A549 (cell line): ENCODE data around the gene ROBO1. TPM values are rescaled to one million over a fixed set of nuclear protein-coding genes. Genes with fewer than 3 reads are reported as not detected.

Experiments used
- ATAC-seq, 2 experiments: fragments of 200-7000 bp in 1 of 2; fragments of >200 bp in 1 of 2; cut with Nextera tagmentation in 1 of 2; cut with Tn5 transposase in 1 of 2; 3 replicates each; pipeline versions ENCODE4 v1.8.0 to v1.9.1; 2018 to 2020; ENCODE audit warnings: mild to moderate bottlenecking in 1 of 2, moderate library complexity in 1 of 2
- CTCF ChIA-PET: fragments of 300-600 bp; sonication (Branson Sonifier 250); formaldehyde crosslinking; extraction: SDS; loops from one replicate; lab custom pipeline; 2021; ENCODE audit warnings: antibody characterized with exemption, inconsistent platforms; lab: Yijun Ruan, JAX
- POLR2A ChIA-PET: fragments of 350-600 bp; formaldehyde crosslinking; extraction: SDS; loops from one replicate; lab custom pipeline; 2021; ENCODE audit warnings: antibody characterized with exemption, inconsistent platforms; lab: Yijun Ruan, JAX
- DNase-seq, 2 experiments: peaks; one replicate each; pipeline versions ENCODE4 v3.0.0 to v3.0.0-alpha.2; 2011 to 2016; ENCODE audit warnings: low read depth in 1 of 2, low spot score in 1 of 2
- FAIRE-seq: peaks from 2 replicates; lab custom pipeline; 2011; peaks lifted over from hg19 to GRCh38; lab: Jason Lieb, UNC
- H3K27ac ChIP-seq, 2 experiments: fragments of >200 bp; sonication (Bioruptor Twin); formaldehyde crosslinking; 3 replicates each; pipeline ENCODE4 v1.5.1; 2016 to 2017
- H3K4me1 ChIP-seq: fragments of >200 bp; sonication (Bioruptor Twin); formaldehyde crosslinking; 3 replicates; pipeline ENCODE4 v1.6.1; 2016
- H3K4me2 ChIP-seq: fragments of >200 bp; sonication (Bioruptor Twin); formaldehyde crosslinking; 3 replicates; pipeline ENCODE4 v1.6.1; 2016
- H3K4me3 ChIP-seq: fragments of >200 bp; sonication (Bioruptor Twin); formaldehyde crosslinking; 3 replicates; pipeline ENCODE4 v1.5.1; 2016
- H3K9me3 ChIP-seq: fragments of >200 bp; sonication (Bioruptor Twin); formaldehyde crosslinking; 3 replicates; pipeline ENCODE4 v1.6.1; 2016
- BHLHE40 ChIP-seq: IDR thresholded peaks from 2 replicates; pipeline ENCODE4 v1.6.1; 2012; ENCODE audit warnings: low read depth, low read length, inconsistent platforms
- CEBPB ChIP-seq, 2 experiments: fragments of >200 bp in 1 of 2; sonication (Bioruptor Twin) in 1 of 2; formaldehyde crosslinking in 1 of 2; IDR thresholded peaks; 2 replicates each; pipeline ENCODE4 v1.6.1; 2012 to 2016
- CTCF ChIP-seq: fragments of >200 bp; sonication (Bioruptor Twin); formaldehyde crosslinking; IDR thresholded peaks from 3 replicates; pipeline ENCODE4 v1.5.1; 2016
- EHMT2 ChIP-seq: fragments of 200-600 bp; sonication (generic); IDR thresholded peaks from 2 replicates; pipeline ENCODE4 v1.6.1; 2016; ENCODE audit warnings: antibody characterized with exemption, low read depth, mild to moderate bottlenecking, moderate library complexity
- EP300 ChIP-seq, 2 experiments: fragments of >200 bp; sonication (Bioruptor Twin); formaldehyde crosslinking; IDR thresholded peaks; 2 replicates in 1 of 2; 3 replicates in 1 of 2; pipeline ENCODE4 v1.6.1; 2016 to 2017
- ESRRA ChIP-seq: fragments of 150-350 bp; IDR thresholded peaks from 2 replicates; pipeline ENCODE4 v1.6.1; 2014; ENCODE audit warnings: mild to moderate bottlenecking, low read length, borderline replicate concordance
- FOSB ChIP-seq: fragments of 250-450 bp; sonication (Bioruptor Pico); IDR thresholded peaks from 2 replicates; pipeline ENCODE4 v1.5.0; 2020; ENCODE audit warnings: mild to moderate bottlenecking, moderate library complexity
- HEYL ChIP-seq: fragments of 250-450 bp; sonication (Bioruptor Pico); IDR thresholded peaks from 2 replicates; pipeline ENCODE4 v1.8.0; 2021; ENCODE audit warnings: mild to moderate bottlenecking, moderate library complexity
- HOXB13 ChIP-seq: fragments of 250-450 bp; sonication (Bioruptor Pico); IDR thresholded peaks from 2 replicates; pipeline ENCODE4 v1.5.0; 2020; ENCODE audit warnings: low read depth, mild to moderate bottlenecking, moderate library complexity
- JUNB ChIP-seq: fragments of >200 bp; sonication (Bioruptor Twin); formaldehyde crosslinking; IDR thresholded peaks from 2 replicates; pipeline ENCODE4 v1.6.1; 2016
- MAFK ChIP-seq: fragments of 450-650 bp; IDR thresholded peaks from 2 replicates; pipeline ENCODE4 v1.6.1; 2014; ENCODE audit not compliant: partially characterized antibody
- MYC ChIP-seq: IDR thresholded peaks from 2 replicates; pipeline ENCODE4 v1.6.1; 2012; ENCODE audit warnings: mild to moderate bottlenecking, inconsistent platforms, low read length, improper control_type of control experiment, borderline replicate concordance
- POLR2A ChIP-seq: IDR thresholded peaks from 2 replicates; pipeline ENCODE4 v1.6.1; 2012; ENCODE audit warnings: mild to moderate bottlenecking, low read length
- RARB ChIP-seq: fragments of 250-450 bp; sonication (Bioruptor Pico); IDR thresholded peaks from 2 replicates; pipeline ENCODE4 v1.8.0; 2021; ENCODE audit warnings: mild to moderate bottlenecking, moderate library complexity
- RFX5 ChIP-seq: fragments of 450-650 bp; IDR thresholded peaks from 2 replicates; pipeline ENCODE4 v1.7.1; 2014; ENCODE audit warnings: antibody characterized with exemption, mild to moderate bottlenecking, moderate library complexity
- RNF2 ChIP-seq: fragments of 200-600 bp; sonication (generic); IDR thresholded peaks from 2 replicates; pipeline ENCODE4 v1.6.1; 2016; ENCODE audit warnings: low read depth, mild to moderate bottlenecking, antibody characterized with exemption, moderate library complexity, borderline replicate concordance
- SMC3 ChIP-seq: fragments of >200 bp; sonication (Bioruptor Twin); formaldehyde crosslinking; IDR thresholded peaks from 3 replicates; pipeline ENCODE4 v1.6.1; 2018; ENCODE audit warnings: inconsistent platforms
- SREBF2 ChIP-seq: fragments of 450-650 bp; IDR thresholded peaks from 2 replicates; pipeline ENCODE4 v1.6.1; 2014; ENCODE audit warnings: mild to moderate bottlenecking, moderate library complexity
- ZNF302 ChIP-seq: fragments of 250-450 bp; sonication (Bioruptor Pico); IDR thresholded peaks from 2 replicates; pipeline ENCODE4 v1.9.0; 2021; ENCODE audit warnings: inconsistent platforms, mild to moderate bottlenecking, moderate library complexity
- WGBS: methylation state at CpG from one replicate; pipeline ENCODE4 v1.1.6; 2017; ENCODE audit errors: missing lambda C conversion rate; 5-methylcytosine and 5-hydroxymethylcytosine counted together
- polyA plus RNA-seq, 4 experiments: library from polyadenylated mRNA; depleted of rRNA in 3 of 4; stranded (reverse); fragments of >200 nt; fragmentation: RNase III in 1 of 4; extraction: RNeasy Plus Mini Kit Qiagen cat#74134 plus additional on column Dnase treatment in 1 of 4; gene quantifications; 2 replicates in 3 of 4; 3 replicates in 1 of 4; pipeline ENCODE4 v1.2.3, GENCODE V29; 2011 to 2017
- TF ChIP-seq, protein P1 (sequence below): IDR thresholded peaks from 2 replicates; pipeline ENCODE4 v1.6.1; 2012; ENCODE audit warnings: low read depth, borderline replicate concordance
- TF ChIP-seq, protein P2 (sequence below): IDR thresholded peaks from 2 replicates; pipeline ENCODE4 v1.6.1; 2012
- TF ChIP-seq, protein P3 (sequence below): fragments of >200 bp; sonication (Bioruptor Twin); formaldehyde crosslinking; IDR thresholded peaks from 2 replicates; pipeline ENCODE4 v1.6.1; 2016
- TF ChIP-seq, protein P4 (sequence below): fragments of 250-450 bp; sonication (Bioruptor Pico); IDR thresholded peaks from 2 replicates; pipeline ENCODE4 v1.5.0; 2020; ENCODE audit warnings: low read depth, mild to moderate bottlenecking, moderate library complexity

The ROBO1 gene
- polyA plus RNA-seq, 2 of the 4 experiments (the other 2 are of a cell fraction), result 25.3 to 35.6 TPM

DNA sequence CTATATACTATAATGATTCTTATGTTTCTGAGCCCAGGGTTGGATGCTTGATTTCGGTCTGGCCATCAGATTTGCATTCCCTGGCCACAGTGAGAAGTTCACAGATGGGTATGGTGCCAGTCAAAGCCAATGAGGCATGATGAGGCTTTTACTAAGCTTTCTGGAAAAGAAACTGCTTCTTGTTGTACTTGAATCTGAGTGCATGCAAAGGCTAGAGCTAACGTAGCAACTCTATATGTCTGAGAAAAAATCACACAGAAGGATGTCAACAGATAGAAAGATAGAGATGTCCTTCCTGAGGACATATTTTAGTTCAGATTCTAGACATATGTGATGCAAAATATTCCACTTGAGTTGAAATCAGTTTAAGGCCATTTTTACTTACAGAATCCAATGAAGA, 608.1 kb downstream of the ROBO1 start:
- Histone ChIP-seq H3K4me3 (no peak overlapping the region), H3K9me3 (no peaks in the 10 kb centered on the region), H3K27ac (no peak overlapping the region), H3K4me2 (no peak overlapping the region), H3K4me1 (no peaks in the 10 kb centered on the region)
- ChIA-PET POLR2A (no interaction called here), CTCF (no interaction called here)
- TF ChIP-seq BHLHE40 (no peak), CEBPB (IDR thresholded peaks at IDR 0.05) (no peak), POLR2A (no peak), HEYL (CRISPR knock-in tag) (no peak)
- DNase-seq (no peak), FAIRE-seq (no peak), ATAC-seq (no peak)
- 10% methylated on average over 2 of the region's 2 CpGs for WGBS

DNA sequence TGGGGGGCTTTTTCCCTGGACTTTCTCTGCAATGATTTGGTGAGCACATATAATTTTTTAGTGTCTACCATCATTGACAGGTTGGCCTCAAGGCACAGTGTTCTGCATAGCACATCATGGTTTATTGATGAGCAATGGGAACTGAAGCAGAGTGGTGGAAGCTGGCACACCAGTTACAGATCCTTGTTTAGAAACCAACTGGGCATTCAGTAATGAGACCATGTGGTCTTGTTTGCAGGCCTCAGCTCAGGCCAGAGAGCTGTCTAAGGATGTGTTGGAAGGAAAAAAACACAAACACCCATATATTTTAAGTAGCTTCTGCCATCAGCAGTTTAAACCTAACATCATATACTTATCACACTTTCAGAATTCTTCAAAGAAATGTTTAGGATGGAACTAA, 610.6 kb downstream of the ROBO1 start:
- DNase-seq, result no peak
- ChIA-PET POLR2A (no interaction called here), CTCF (no interaction called here)
- Histone ChIP-seq H3K4me3 (no peak overlapping the region), H3K9me3 (no peaks in the 10 kb centered on the region), H3K27ac (no peak overlapping the region), H3K4me2 (no peak overlapping the region), H3K4me1 (no peaks in the 10 kb centered on the region)
- no peak for ATAC-seq
- TF ChIP-seq MAFK, result no peak
- TF ChIP-seq, protein P1, sequence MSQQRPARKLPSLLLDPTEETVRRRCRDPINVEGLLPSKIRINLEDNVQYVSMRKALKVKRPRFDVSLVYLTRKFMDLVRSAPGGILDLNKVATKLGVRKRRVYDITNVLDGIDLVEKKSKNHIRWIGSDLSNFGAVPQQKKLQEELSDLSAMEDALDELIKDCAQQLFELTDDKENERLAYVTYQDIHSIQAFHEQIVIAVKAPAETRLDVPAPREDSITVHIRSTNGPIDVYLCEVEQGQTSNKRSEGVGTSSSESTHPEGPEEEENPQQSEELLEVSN, result no peak
- FAIRE-seq, result no peak

DNA sequence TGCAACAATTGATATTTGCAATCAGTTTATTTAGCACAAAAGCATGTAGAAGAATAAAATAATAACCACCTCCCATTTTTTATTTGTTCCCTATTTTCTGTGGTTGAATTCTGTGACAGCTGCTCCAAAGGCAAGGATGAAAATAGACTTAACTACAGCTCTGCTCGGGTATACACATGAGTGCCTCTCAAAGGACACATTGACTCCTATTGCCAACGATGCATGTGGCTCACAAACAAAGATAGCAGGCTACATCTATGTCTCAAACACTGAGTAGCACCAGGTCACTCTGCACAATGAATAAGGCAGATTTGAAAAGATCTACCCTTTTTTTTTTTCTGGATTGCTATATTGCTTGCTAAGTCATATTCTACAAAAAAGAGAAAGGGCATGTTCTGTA, 612.9 kb downstream of the ROBO1 start:
- no peak for ATAC-seq
- CTCF ChIA-PET, result interaction anchor here (1.2 kb wide), 1 partner anchor 68 kb away, joined by 4 read pairs; no protein-coding TSS in a partner anchor
- no peak overlapping the region for H3K27ac ChIP-seq

DNA sequence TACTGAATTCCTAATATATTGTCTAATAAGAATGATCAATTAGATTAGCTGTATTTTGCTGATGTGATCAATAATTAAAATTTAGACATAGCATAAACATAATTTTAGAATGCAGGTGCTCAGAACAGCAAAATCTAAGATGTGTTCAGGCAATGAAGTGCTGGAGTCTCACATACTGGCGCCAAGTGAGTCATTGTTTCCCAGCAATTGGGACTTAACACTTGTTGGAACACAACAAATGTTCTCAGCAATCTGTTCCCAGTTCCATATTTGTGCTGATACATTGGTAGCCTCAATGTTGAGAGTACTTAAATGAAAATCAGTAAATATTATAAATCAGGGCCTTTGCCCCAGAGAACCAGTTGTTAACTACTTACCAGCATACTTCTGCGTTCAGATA, 619.0 kb downstream of the ROBO1 start:
- 20% methylated on average over 2 of the region's 2 CpGs for WGBS
- H3K9me3 ChIP-seq, result no peaks in the 10 kb centered on the region
- no peak overlapping the region for H3K4me2 ChIP-seq
- ChIA-PET POLR2A (no interaction called here), CTCF (no interaction called here)
- ATAC-seq (no peak), FAIRE-seq (no peak), DNase-seq (no peak)
- H3K4me1 ChIP-seq, result no peaks in the 10 kb centered on the region
- H3K27ac ChIP-seq, result no peak overlapping the region
- TF ChIP-seq RARB (CRISPR knock-in tag), result no peak
- no peak for TF ChIP-seq HEYL (CRISPR knock-in tag)
- no peak for TF ChIP-seq RNF2
- TF ChIP-seq FOSB, result no peak
- no peak for TF ChIP-seq HOXB13 (CRISPR knock-in tag)
- TF ChIP-seq, protein P2, sequence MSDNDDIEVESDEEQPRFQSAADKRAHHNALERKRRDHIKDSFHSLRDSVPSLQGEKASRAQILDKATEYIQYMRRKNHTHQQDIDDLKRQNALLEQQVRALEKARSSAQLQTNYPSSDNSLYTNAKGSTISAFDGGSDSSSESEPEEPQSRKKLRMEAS, result no peak
- no peak for TF ChIP-seq JUNB
- TF ChIP-seq EP300 (IDR thresholded peaks at IDR 0.05), result no peak
- no peak for TF ChIP-seq SMC3
- no peak for TF ChIP-seq ESRRA
- TF ChIP-seq ZNF302 (CRISPR knock-in tag), result no peak
- TF ChIP-seq CTCF, result no peak
- TF ChIP-seq EHMT2, result no peak
- no peak for TF ChIP-seq RFX5
- TF ChIP-seq MYC, result no peak
- TF ChIP-seq, protein P3, sequence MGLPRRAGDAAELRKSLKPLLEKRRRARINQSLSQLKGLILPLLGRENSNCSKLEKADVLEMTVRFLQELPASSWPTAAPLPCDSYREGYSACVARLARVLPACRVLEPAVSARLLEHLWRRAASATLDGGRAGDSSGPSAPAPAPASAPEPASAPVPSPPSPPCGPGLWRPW, result no peak
- TF ChIP-seq SREBF2, result no peak
- no peak overlapping the region for H3K4me3 ChIP-seq

More for the DNA sequence above, 612.9 kb downstream of the ROBO1 start:
- no peaks in the 10 kb centered on the region for H3K4me1 ChIP-seq
- POLR2A ChIA-PET, result no interaction called here
- no peak overlapping the region for H3K4me3 ChIP-seq
- no peak overlapping the region for H3K4me2 ChIP-seq
- H3K9me3 ChIP-seq, result no peaks in the 10 kb centered on the region
- FAIRE-seq, result no peak
- no peak for DNase-seq
- 0% methylated on average over 2 of the region's 2 CpGs for WGBS
- TF ChIP-seq, protein P4, sequence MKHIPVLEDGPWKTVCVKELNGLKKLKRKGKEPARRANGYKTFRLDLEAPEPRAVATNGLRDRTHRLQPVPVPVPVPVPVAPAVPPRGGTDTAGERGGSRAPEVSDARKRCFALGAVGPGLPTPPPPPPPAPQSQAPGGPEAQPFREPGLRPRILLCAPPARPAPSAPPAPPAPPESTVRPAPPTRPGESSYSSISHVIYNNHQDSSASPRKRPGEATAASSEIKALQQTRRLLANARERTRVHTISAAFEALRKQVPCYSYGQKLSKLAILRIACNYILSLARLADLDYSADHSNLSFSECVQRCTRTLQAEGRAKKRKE, result no peak
- TF ChIP-seq, all 56 proteins: peak for 0
